HS-27A (cell line): Measurements from ENCODE around the gene PCDHGA8.
"Not testable (repeated sequence)": the region's sequence is repeated elsewhere in the genome, so short reads cannot be mapped to it uniquely, and the experiment has no call there.

Experiments
- DNase-seq: peaks from one replicate; pipeline ENCODE4 v3.0.0-alpha.2; 2012; ENCODE audit warnings: low read depth, missing footprints

Gene PCDHGA8

GRCh38 chr5:141392429-141393198 is at the start of gene PCDHGA8:
PCDHGA8 (plus strand) TSS chr5:141392633; CDS start chr5:141392814, 181 bp downstream.
- no peak for DNase-seq

DNA sequence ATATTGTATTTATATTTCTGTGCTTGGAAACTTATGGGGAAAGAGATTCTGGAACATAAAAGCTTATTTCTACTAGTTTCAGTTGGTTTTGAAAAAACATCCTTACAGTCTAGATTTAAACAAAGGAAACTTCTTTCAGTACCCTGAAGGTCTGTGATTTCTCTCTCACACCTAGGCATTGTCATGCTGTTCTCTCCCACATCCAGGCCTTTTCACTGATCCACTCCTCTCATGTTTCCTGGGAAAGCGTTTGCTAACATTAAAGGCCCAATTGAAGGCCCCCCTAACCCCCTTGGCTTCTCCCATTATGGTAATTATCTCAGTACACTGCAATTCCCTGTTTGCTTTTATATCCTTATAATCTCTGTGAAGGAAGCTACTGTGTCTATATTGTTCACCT is 49.7 kb upstream of the PCDHGA8 start:
- no peak for DNase-seq

DNA sequence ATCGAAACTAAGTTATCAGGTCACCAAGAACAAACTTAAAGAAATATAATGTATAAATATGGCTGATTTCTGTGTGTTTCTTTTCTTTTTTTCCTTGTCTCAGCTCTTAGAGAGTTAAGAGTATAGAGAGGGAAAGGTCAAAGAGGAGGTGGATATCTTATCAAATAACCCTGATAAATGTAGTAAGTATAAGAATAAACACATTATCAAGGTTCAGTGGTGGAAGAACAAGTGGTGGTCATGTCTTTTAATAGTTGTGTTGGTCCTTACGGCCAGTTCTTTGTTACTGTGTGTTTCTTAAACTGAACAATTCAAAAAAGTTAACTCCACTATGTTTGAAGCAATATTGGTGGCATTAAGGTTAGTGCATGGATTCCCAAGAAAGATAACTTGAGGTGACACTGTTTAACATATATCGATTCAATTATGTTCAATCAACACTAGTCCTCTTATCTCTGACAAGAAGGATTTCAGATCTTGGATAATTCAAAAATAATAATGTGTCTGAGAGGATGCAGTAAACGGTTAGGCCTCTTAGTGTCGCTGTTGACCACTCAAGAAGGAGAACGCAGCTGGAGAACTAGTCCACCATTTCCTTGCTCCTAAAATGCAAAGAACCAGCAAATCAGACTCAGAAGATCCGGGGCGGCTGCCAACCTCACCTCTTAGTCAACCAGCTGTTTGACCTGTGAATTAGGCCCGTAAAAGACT is 49.0 kb upstream of the PCDHGA8 start, which contains the start of gene PCDHGA3:
PCDHGA3 (plus strand) TSS at position 588 of the 711 bp plus-strand sequence. CDS start 205 bp downstream, outside the sequence.
- no peak for DNase-seq

DNA sequence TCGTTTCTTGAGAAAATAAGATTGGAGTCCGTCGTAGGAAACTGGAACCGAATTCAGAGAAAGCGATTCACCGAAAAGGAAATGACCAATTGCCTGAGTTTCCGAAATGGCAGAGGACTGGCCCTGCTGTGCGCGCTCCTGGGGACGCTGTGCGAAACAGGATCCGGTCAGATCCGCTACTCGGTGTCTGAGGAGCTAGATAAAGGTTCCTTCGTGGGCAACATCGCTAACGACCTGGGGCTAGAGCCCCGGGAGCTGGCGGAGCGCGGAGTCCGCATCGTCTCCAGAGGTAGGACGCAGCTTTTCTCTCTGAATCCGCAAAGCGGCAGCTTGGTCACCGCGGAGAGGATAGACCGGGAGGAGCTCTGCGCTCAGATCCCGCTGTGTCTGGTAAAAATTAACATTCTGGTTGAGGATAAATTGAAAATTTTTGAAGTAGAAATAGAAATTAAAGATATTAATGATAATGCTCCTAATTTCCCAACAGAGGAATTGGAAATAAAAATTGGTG is 48.4 kb upstream of the PCDHGA8 start:
- no peak for DNase-seq

DNA sequence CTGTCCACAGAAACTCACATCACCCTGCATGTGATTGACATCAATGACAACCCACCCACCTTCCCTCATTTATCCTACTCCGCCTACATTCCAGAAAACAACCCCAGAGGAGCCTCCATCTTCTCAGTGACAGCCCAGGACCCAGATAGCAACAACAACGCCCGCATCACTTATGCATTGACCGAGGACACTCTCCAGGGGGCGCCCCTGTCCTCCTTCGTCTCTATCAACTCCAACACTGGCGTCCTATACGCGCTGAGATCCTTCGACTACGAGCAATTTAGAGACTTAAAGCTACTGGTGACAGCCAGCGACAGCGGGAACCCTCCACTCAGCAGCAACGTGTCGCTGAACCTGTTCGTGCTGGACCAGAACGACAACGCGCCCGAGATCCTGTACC is 47.1 kb upstream of the PCDHGA8 start:
- DNase-seq: no peak

GRCh38 chr5:141346017-141346416 is 46.4 kb upstream of the PCDHGA8 start:
- not testable (repeated sequence) for DNase-seq

DNA sequence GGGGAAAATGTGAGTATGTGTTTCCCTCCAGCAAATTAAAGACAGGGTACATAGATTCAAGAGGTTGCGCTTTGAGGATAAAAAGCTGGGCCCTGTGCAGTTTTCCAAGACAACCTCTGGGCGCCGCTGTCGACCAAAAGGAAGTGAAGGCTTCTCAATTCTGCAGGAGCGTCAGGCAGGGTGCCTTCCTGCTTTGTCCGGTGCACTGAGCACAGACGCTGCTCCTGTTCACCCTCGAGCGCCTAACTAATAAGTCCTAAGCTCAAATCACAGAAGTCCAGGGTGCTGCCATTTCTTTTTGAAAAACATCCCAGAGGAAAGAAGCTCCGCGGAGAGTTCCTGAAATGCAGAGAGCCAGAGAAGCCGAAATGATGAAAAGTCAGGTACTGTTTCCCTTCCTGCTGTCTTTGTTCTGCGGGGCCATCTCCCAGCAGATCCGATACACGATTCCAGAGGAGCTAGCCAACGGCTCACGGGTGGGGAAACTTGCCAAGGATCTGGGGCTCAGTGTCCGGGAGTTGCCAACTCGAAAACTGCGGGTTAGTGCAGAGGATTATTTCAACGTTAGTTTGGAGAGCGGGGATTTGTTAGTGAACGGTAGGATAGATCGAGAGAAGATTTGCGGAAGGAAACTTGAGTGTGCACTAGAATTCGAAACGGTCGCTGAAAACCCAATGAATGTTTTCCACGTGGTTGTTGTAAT is 42.4 kb upstream of the PCDHGA8 start, which contains the start of gene PCDHGB1:
PCDHGB1 (plus strand) TSS at position 183 of the 703 bp plus-strand sequence; CDS start at position 345, 162 bp downstream.
- DNase-seq: no peak

- no peak for DNase-seq
Observed at GRCh38 chr5:141351591-141351990, 40.8 kb upstream of the PCDHGA8 start.

DNA sequence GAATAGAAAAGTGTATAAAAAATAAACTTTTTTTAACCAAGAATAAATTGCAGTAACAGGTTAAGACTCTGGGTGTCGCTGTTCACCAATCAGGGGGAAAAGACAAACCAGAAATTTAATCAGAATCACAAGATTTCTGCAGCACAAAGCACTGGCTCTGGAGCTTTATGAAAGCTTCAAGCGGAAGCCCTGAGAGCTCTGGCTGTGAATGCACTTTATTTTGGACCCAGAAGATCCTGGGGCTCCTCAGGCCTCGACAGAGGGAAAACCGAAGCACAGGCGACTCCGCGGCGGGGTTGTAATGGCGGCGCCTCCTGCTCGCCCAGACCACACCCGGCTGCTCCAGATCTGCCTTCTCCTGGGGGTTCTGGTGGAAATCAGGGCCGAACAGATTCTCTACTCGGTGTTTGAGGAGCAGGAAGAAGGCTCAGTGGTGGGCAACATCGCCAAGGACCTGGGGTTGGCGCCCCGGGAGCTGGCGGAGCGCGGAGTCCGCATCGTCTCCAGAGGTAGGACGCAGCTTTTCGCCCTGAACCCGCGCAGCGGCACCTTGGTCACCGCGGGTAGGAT is 37.4 kb upstream of the PCDHGA8 start, which contains the start of gene PCDHGA4:
PCDHGA4 (plus strand) TSS at position 122 of the 570 bp plus-strand sequence; CDS start at position 209, 87 bp downstream.
- DNase-seq: no peak

GRCh38 chr5:141355641-141356040 is 36.8 kb upstream of the PCDHGA8 start:
- DNase-seq: no peak

- no peak for DNase-seq
Observed at GRCh38 chr5:141356133-141356532, 36.3 kb upstream of the PCDHGA8 start.

DNA sequence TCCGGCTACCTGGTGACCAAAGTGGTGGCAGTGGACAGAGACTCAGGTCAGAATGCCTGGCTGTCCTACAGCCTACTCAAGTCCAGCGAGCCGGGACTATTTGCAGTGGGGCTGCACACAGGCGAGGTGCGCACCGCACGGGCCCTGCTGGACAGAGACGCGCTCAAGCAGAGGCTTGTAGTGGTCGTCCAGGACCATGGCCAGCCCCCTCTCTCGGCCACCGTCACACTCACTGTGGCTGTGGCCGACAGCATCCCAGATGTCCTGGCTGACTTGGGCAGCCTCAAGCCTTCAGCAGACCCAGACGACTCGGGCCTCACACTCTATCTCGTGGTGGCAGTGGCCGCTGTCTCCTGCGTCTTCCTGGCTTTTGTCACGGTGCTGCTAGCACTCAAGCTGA is 35.5 kb upstream of the PCDHGA8 start:
- DNase-seq: no peak

DNA sequence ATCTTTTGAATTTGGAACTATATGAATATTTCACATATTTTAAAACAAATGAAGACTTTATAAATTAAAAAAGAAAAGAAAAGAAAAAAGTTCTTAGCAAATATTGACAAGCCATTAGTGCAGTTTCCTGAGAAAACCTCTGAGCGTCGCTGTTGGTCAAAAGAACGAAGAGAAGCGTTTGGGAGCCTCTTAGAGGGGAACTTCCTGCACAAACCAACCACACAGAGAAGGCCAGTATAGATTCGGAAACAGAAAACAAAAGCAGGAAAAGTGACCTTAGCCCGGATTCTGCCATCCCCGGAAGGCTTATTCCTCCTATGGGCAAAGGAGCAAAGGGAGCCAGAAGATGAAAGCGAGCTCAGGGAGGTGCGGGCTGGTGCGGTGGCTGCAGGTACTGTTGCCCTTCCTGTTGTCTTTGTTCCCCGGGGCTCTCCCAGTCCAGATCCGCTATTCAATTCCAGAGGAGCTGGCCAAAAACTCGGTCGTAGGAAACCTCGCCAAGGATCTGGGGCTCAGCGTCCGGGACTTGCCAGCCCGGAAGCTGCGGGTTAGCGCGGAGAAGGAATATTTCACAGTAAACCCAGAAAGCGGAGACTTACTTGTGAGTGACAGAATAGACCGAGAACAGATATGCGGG is 32.5 kb upstream of the PCDHGA8 start, which contains the start of gene PCDHGB2:
PCDHGB2 (plus strand) TSS at position 205 of the 637 bp plus-strand sequence; CDS start at position 347, 142 bp downstream.
- no peak for DNase-seq

DNA sequence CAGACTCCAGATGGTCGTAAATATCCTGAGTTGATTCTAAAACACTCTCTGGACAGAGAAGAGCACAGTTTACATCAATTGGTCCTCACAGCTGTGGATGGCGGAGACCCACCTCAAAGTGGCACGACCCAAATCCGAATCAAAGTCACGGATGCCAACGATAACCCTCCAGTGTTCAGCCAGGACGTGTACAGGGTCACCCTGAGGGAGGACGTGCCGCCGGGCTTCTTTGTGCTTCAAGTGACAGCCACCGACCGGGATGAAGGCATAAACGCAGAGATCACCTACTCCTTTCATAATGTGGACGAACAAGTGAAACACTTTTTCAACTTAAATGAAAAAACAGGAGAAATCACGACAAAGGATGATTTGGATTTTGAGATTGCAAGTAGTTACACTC is 31.7 kb upstream of the PCDHGA8 start:
- no peak for DNase-seq

DNA sequence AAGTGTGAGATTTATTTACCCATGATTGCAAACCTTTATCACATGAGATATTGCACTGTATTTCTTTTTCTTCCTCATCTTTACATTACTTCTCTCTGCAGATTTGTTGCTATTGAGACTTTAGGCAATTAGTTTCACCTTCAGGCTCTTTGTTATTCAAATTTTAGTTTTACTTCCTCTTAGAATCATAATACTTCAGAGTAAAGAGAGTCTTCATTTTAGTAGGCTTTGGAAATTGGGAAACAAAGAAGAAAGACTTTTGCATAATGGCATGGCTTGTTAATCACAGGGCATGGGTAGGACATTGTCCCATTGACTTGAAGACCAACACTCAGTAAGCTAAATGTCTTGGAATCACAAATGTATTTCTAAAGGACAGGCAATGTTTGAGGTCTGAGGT is 29.7 kb upstream of the PCDHGA8 start:
- no peak for DNase-seq

DNA sequence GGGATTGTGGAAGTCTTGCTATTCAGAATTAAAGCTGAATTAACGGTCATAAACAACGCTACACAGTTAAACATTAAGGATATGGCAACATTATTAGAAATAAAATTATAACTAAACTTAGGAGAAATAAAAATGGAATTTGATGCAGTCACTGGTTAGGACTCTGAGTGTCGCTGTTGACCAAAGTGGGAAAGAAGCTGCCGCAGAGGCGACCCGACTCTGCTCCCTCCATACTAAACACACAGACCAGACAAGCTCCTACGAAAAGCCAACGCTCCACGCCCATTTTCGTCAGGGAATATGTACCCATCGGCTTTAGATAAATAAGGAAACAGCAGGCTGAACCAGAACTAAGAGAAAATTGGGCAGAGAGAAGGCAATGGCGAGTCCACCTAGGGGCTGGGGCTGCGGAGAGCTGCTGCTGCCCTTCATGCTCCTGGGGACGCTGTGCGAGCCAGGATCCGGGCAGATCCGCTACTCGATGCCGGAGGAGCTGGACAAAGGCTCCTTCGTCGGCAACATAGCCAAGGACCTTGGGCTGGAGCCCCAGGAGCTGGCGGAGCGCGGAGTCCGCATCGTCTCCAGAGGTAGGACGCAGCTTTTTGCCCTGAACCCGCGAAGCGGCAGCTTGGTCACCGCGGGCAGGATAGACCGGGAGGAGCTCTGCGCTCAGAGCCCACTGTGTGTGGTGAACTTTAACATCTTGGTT is 28.3 kb upstream of the PCDHGA8 start, which contains the start of gene PCDHGA5:
PCDHGA5 (plus strand) TSS at position 211 of the 709 bp plus-strand sequence; CDS start at position 380, 169 bp downstream.
- DNase-seq: no peak

- DNase-seq: no peak
Observed at GRCh38 chr5:141366016-141366896, 26.2 kb upstream of the PCDHGA8 start.

DNA sequence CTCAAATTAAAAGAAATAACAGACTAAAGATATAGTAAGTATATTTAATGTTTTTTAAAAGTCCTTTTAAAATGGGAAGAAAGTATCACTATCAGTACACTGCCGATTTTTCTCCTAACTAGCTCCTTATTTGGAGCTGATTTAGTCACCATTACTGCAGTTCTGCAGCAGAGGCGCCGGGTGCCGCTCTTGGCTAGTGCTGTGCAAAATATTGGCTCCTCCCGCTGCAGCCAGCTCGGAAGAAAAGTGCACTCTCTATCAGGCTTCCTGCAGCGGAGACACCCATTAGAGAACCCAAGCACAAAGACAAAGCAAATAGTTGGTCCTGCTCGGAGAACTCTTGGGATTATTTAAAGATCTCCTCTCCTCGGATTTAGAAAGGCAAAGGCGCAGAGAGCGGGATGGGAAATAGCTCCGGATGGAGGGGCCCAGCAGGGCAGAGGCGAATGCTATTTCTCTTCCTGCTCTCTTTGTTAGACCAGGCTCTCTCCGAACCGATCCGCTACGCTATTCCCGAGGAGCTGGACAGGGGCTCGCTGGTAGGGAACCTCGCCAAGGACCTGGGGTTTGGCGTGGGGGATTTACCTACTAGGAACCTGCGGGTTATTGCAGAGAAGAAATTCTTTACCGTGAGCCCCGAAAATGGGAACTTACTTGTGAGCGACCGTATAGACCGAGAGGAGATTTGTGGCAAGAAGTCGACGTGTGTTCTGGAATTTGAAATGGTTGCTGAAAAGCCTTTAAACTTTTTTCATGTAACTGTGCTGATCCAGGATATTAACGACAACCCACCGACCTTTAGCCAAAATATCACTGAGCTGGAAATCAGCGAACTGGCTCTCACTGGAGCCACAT is 22.2 kb upstream of the PCDHGA8 start, which contains the start of gene PCDHGB3:
PCDHGB3 (plus strand) TSS at position 249 of the 855 bp plus-strand sequence; CDS start at position 402, 153 bp downstream.
- DNase-seq: no peak
